MCF 10A (cell line): ENCODE results near the gene GUCA2A. TPM values are rescaled to one million over a fixed set of nuclear protein-coding genes. Genes with fewer than 3 reads are reported as not detected.
A peak's percentile ranks its signal among the peaks of the same experiment; 100 is the strongest.

Source experiments
- BruUV-seq: library from RNA; stranded (reverse); fragments of 400-500 nt; replicated peaks from 2 replicates; lab custom pipeline; 2021; lab: Mats Ljungman, UMichigan
- CTCF ChIA-PET: fragments of 300-600 bp; sonication (Branson Sonifier 250); formaldehyde crosslinking; extraction: SDS; loops from one replicate; lab custom pipeline; 2021; ENCODE audit warnings: antibody characterized with exemption, inconsistent platforms; lab: Yijun Ruan, JAX
- POLR2A ChIA-PET: fragments of 300-600, 350-650 bp; sonication (Branson Sonifier 250); formaldehyde crosslinking; extraction: SDS; loops from one replicate; lab custom pipeline; 2020; ENCODE audit warnings: antibody characterized with exemption, inconsistent platforms; lab: Yijun Ruan, JAX
- DNase-seq: peaks from one replicate; pipeline ENCODE4 v3.0.0-alpha.2; 2018; ENCODE audit not compliant: unreplicated experiment
- H3K27ac Mint-ChIP-seq: one replicate; pipeline ENCODE4 v1.8.0; 2022; ENCODE audit warnings: mild to moderate bottlenecking, low read depth, mixed read lengths; ENCODE audit not compliant: unreplicated experiment
- H3K27me3 Mint-ChIP-seq: one replicate; pipeline ENCODE4 v1.8.0; 2022; ENCODE audit warnings: mixed read lengths; ENCODE audit not compliant: insufficient read depth, unreplicated experiment
- H3K36me3 Mint-ChIP-seq: one replicate; pipeline ENCODE4 v1.8.0; 2022; ENCODE audit warnings: mild to moderate bottlenecking, moderate library complexity, mixed read lengths; ENCODE audit not compliant: insufficient read depth, unreplicated experiment
- H3K4me1 Mint-ChIP-seq: one replicate; pipeline ENCODE4 v1.8.0; 2022; ENCODE audit warnings: mixed read lengths; ENCODE audit not compliant: insufficient read depth, unreplicated experiment
- H3K4me3 Mint-ChIP-seq: one replicate; pipeline ENCODE4 v1.8.0; 2022; ENCODE audit warnings: mild to moderate bottlenecking, moderate library complexity, mixed read lengths; ENCODE audit not compliant: unreplicated experiment
- H3K9me3 Mint-ChIP-seq: one replicate; pipeline ENCODE4 v1.8.0; 2022; ENCODE audit warnings: mixed read lengths; ENCODE audit not compliant: unreplicated experiment
- CTCF ChIP-seq: fragments of 200-600 bp; IDR thresholded peaks from one replicate; pipeline ENCODE4 v1.8.0; 2022; ENCODE audit warnings: antibody characterized with exemption, mild to moderate bottlenecking; ENCODE audit not compliant: unreplicated experiment
- intact Hi-C: fragments of 100-400 bp; cut with micrococcal nuclease; formaldehyde crosslinking; loops from 2 replicates; pipeline ENCODE4 v1.14.1; 2022
- total RNA-seq: library from RNA; stranded (reverse); gene quantifications from 2 replicates; pipeline ENCODE4 v1.2.3, GENCODE V29; 2022

GUCA2A gene
- total RNA-seq, 1 experiment from 2014 or later: not detected

- H3K27ac Mint-ChIP-seq: no peak overlapping the region
- peaks cover 11% of the 10 kb centered on the region for H3K36me3 Mint-ChIP-seq
- no peak overlapping the region for H3K4me3 Mint-ChIP-seq
- no peaks in the 10 kb centered on the region for H3K27me3 Mint-ChIP-seq
- TF ChIP-seq CTCF: no peak
- no TSS peak for BruUV-seq
- no peak for DNase-seq
- ChIA-PET POLR2A (interaction anchor here (0.9 to 2.8 kb wide), 6 partner anchors 10 to 162 kb away, joined by 3 to 23 read pairs (median 4); partner anchors contain the start of genes FOXJ3 and GUCA2A), CTCF (interaction anchor here (0.7 to 6.2 kb wide), 14 partner anchors 10 to 791 kb away, joined by 3 to 87 read pairs (median 4); partner anchors contain the start of gene FOXJ3)
- H3K9me3 Mint-ChIP-seq: no peaks in the 10 kb centered on the region
- peaks cover 23% of the 10 kb centered on the region for H3K4me1 Mint-ChIP-seq
- intact Hi-C loops: loop anchor here (2.0 kb wide), 1 partner anchor 287 kb away; the partner anchor contains the start of gene CCDC30
Measured at GRCh38 chr1:42175314-42176054, 10.9 kb upstream of the GUCA2A start.

- TF ChIP-seq CTCF: no peak
- no peaks in the 10 kb centered on the region for H3K27me3 Mint-ChIP-seq
- POLR2A ChIA-PET: interaction anchor here (0.6 to 2.8 kb wide), 21 partner anchors 9 to 593 kb away, joined by 3 to 23 read pairs (median 4); partner anchors contain the start of genes C1orf50, CCDC30, FOXJ3 and GUCA2A
- peaks cover 5% of the 10 kb centered on the region for H3K36me3 Mint-ChIP-seq
- DNase-seq: peak; percentile 39
- TSS peak; percentile 2 for BruUV-seq
- no peak overlapping the region for H3K27ac Mint-ChIP-seq
- CTCF ChIA-PET: interaction anchor here (0.6 to 6.2 kb wide), 60 partner anchors 9 to 1683 kb away, joined by 3 to 87 read pairs (median 4); partner anchors contain the start of genes FOXJ3, GUCA2A and GUCA2B
- no peak overlapping the region for H3K4me3 Mint-ChIP-seq
- intact Hi-C loops: loop anchor here (1.0 to 5.0 kb wide), 3 partner anchors 27 to 602 kb away; no protein-coding TSS in a partner anchor
- peaks cover 23% of the 10 kb centered on the region for H3K4me1 Mint-ChIP-seq
- H3K9me3 Mint-ChIP-seq: no peaks in the 10 kb centered on the region
Measured at GRCh38 chr1:42173961-42174735, 9.6 kb upstream of the GUCA2A start.

GRCh38 chr1:42173155-42173933 lies 8.8 kb upstream of the GUCA2A start:
- H3K36me3 Mint-ChIP-seq: peaks cover 5% of the 10 kb centered on the region
- intact Hi-C loops: loop anchor here (1.0 to 5.0 kb wide), 3 partner anchors 26 to 601 kb away; no protein-coding TSS in a partner anchor
- CTCF ChIA-PET: interaction anchor here (0.6 to 6.2 kb wide), 67 partner anchors 8 to 1684 kb away, joined by 3 to 87 read pairs (median 4); partner anchors contain the start of genes FOXJ3, GUCA2A and GUCA2B
- H3K4me1 Mint-ChIP-seq: peaks cover 23% of the 10 kb centered on the region
- no peaks in the 10 kb centered on the region for H3K9me3 Mint-ChIP-seq
- no TSS peak for BruUV-seq
- no peak overlapping the region for H3K4me3 Mint-ChIP-seq
- no peak overlapping the region for H3K27ac Mint-ChIP-seq
- TF ChIP-seq CTCF: peak; percentile 91
- POLR2A ChIA-PET: interaction anchor here (0.6 to 2.8 kb wide), 19 partner anchors 8 to 673 kb away, joined by 3 to 23 read pairs (median 4); partner anchors contain the start of genes C1orf50, CCDC30, FOXJ3 and GUCA2A
- peak; percentile 58 for DNase-seq
- no peaks in the 10 kb centered on the region for H3K27me3 Mint-ChIP-seq
